ENCODE data around the gene TAF3.

TAF3 gene

GRCh38 chr10:7937315-7937945 lies 119.1 kb downstream of the TAF3 start:
- no peak for DNase-seq

- DNase-seq = no peak
Measured at GRCh38 chr10:7941576-7941975, 123.3 kb downstream of the TAF3 start.

- DNase-seq = no peak
Measured at GRCh38 chr10:7942316-7942715, 124.0 kb downstream of the TAF3 start.

GRCh38 chr10:7942859-7943258 lies 124.6 kb downstream of the TAF3 start:
- no peak for DNase-seq

GRCh38 chr10:7944215-7944480 lies 125.8 kb downstream of the TAF3 start:
- DNase-seq = no peak

GRCh38 chr10:7944537-7944936 lies 126.2 kb downstream of the TAF3 start:
- DNase-seq = no peak

- DNase-seq = no peak
Measured at GRCh38 chr10:7945034-7945433, 126.7 kb downstream of the TAF3 start.

GRCh38 chr10:7945469-7946187 lies 127.3 kb downstream of the TAF3 start:
- no peak for DNase-seq

- no peak for DNase-seq
Measured at GRCh38 chr10:7948371-7949000, 130.2 kb downstream of the TAF3 start.

GRCh38 chr10:7950981-7951847 lies 132.9 kb downstream of the TAF3 start:
- no peak for DNase-seq

- DNase-seq = no peak
Measured at GRCh38 chr10:7952266-7952665, 134.0 kb downstream of the TAF3 start.

GRCh38 chr10:7953447-7953846 lies 135.1 kb downstream of the TAF3 start:
- DNase-seq = no peak

- DNase-seq = no peak
Measured at GRCh38 chr10:7955446-7955845, 137.1 kb downstream of the TAF3 start.

GRCh38 chr10:7956508-7956907 lies 138.2 kb downstream of the TAF3 start:
- DNase-seq = no peak

- no peak for DNase-seq
Measured at GRCh38 chr10:7957591-7957990, 139.3 kb downstream of the TAF3 start.

- no peak for DNase-seq
Measured at GRCh38 chr10:7958442-7958841, 140.1 kb downstream of the TAF3 start.

- no peak for DNase-seq
Measured at GRCh38 chr10:7960108-7960507, 141.8 kb downstream of the TAF3 start.

- no peak for DNase-seq
Measured at GRCh38 chr10:7962592-7962991, 144.3 kb downstream of the TAF3 start.

- DNase-seq = no peak
Measured at GRCh38 chr10:7965457-7965856, 147.2 kb downstream of the TAF3 start.

- DNase-seq = no peak
Measured at GRCh38 chr10:7967035-7967434, 148.7 kb downstream of the TAF3 start.

GRCh38 chr10:7968510-7969112 lies 150.3 kb downstream of the TAF3 start:
- DNase-seq = no peak

GRCh38 chr10:7969623-7970022 lies 151.3 kb downstream of the TAF3 start:
- no peak for DNase-seq

- no peak for DNase-seq
Measured at GRCh38 chr10:7971949-7972348, 153.6 kb downstream of the TAF3 start.

Data from NCI-H1930 (cell line).